Measurements from ENCODE around the gene KLK6.

The KLK6 gene

GRCh38 chr19:50952910-50953309, 16.5 kb downstream of the KLK6 start, which contains the start of gene KLK5:
Gene KLK5, minus strand, starts transcription at chr19:50953038. Its CDS starts 381 bp downstream, at chr19:50952657.
- no peak for DNase-seq (ENCODE audit: low spot score)

GRCh38 chr19:50949861-50950260, 19.5 kb downstream of the KLK6 start:
- no peak for DNase-seq (ENCODE audit: low spot score)

DNA sequence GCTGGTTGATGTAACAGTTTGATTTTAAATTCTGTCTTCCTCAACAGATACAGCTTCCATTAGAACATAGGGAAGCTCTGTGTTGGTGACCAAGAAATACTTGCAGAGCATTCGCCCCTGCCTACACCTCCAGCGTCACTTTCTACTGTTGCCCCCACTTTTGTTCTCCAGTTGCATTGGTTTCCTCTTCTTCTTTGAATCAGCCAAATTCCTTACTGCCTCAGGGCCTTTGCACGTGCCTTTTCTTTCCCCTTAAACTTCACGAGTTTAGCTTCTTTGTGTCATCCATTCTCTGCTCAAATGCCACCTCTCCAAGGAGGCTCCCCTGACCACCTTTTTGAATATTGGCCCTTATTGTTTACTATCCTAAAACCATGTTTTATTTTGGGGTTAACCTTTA, 22.3 kb downstream of the KLK6 start:
- no peak for DNase-seq (ENCODE audit: low spot score)

GRCh38 chr19:50944795-50945194, 24.6 kb downstream of the KLK6 start:
- no peak for DNase-seq (ENCODE audit: low spot score)

GRCh38 chr19:50943074-50943828, 26.1 kb downstream of the KLK6 start:
- no peak for DNase-seq (ENCODE audit: low spot score)

GRCh38 chr19:50939596-50939995, 29.8 kb downstream of the KLK6 start:
- no peak for DNase-seq (ENCODE audit: low spot score)

- no peak for DNase-seq (ENCODE audit: low spot score)
Observed at GRCh38 chr19:50933640-50934039, 35.8 kb downstream of the KLK6 start.

DNA sequence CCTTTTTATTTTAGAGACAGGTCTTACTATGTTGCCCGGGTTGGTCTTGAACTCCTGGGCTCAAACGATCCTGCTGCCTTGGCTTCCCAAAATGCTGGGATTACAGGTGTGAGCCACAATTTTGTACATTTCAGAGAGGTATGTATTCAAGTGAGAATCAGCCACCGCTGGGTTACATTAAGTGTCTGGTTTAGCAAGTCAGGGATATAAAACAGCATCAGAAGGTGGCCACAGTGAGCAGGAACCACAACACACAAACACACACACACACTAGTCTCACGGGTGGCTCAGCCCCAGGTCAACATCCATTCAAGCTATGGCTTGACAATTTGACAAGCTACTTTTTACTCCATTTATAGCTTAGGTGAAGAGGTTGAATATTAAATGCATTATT, 36.7 kb downstream of the KLK6 start:
- DNase-seq (ENCODE audit: low spot score) = no peak

DNA sequence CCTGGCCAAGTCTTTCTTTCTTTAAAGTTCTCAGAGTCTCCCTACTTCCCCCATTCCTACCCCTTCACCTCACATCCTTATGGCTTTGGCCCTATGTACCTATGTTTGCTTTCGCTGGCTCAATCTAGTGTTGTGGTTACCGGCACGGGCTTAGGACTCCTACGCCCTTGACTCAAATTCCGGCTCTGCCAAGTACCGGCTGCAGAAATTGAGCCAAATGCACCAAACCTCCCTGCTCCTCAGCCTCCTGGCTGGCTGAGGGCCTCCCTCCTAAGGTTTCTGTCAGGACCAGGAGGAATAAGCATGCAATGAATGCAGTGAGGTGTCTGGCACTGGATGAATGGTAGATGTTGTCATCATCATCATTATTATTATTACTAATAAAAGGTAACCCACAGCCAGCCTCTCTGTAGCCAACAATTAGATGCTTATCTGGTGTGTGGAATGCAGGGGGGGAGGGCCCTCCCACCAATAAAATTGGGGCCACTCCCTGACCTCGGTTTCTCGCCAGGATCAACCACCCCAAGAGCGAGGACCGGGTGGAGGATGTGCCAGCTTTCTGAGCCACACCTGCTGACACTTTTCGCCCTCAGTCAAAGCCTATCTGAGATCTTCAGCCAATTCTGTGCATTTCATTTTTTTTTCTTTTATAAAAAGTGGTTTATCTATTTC, 37.2 kb downstream of the KLK6 start:
- no peak for DNase-seq (ENCODE audit: low spot score)

- no peak for DNase-seq (ENCODE audit: low spot score)
Observed at GRCh38 chr19:50931023-50931422, 38.4 kb downstream of the KLK6 start.

DNA sequence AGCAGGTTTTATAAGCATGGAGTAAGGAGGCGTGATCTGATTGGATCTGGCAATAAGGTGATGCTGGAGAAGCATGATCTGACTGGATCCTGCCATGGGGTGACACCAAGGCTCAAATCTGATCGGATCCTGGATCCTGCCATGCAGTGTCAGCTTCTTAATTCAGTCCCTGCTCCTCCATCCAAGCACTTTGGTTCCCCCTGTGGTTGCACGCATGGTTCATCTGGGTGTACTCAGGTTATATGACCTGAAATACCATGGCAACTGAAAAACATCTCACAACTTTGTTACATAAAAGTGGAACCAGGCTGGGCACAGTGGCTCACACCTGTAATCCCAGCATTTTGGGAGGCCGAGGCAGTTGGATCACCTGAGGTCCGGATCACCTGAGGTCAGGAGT, 40.6 kb downstream of the KLK6 start:
- DNase-seq (ENCODE audit: low spot score) = no peak

DNA sequence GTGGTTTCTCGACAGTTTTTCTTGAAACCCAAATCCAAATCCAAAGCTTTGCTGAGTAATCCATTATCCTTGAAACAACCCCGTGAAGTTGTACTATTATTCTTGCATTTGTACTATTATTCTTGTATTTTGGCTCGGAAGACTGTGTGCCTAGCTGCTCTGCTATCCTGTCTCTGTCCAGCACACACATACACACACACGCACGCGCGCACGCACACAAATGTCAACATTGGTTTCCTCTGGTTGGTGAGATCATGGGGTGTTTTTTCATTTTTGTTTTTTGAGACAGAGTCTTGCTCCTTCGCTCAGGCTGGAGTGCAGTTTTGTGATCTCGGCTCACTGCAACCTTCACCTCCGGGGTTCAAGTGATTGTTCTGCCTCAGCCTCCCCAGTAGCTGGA, 43.2 kb downstream of the KLK6 start:
- no peak for DNase-seq (ENCODE audit: low spot score)

DNA sequence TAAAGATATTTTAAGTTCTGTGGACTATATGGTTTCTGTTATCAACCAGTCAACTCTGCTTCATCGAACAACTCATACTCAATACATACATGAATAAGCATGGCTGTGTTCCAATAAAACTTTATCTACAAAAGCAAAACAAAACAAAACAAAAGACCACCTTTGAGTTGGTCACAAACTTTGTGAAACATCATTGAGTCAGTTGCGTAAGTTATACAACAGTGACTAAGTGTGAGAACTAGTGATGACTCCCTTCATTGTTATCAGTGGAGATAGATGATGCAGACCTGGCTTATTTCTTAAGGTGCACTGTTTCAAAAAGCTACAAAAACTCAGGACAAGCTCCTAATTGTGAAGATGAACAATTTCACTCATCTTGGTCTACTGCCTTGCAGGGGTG, 43.7 kb downstream of the KLK6 start:
- no peak for DNase-seq (ENCODE audit: low spot score)

GRCh38 chr19:50924586-50924985, 44.8 kb downstream of the KLK6 start:
- no peak for DNase-seq (ENCODE audit: low spot score)

GRCh38 chr19:50922317-50922853, 47.0 kb downstream of the KLK6 start:
- peak; percentile 69 for DNase-seq (ENCODE audit: low spot score)

DNA sequence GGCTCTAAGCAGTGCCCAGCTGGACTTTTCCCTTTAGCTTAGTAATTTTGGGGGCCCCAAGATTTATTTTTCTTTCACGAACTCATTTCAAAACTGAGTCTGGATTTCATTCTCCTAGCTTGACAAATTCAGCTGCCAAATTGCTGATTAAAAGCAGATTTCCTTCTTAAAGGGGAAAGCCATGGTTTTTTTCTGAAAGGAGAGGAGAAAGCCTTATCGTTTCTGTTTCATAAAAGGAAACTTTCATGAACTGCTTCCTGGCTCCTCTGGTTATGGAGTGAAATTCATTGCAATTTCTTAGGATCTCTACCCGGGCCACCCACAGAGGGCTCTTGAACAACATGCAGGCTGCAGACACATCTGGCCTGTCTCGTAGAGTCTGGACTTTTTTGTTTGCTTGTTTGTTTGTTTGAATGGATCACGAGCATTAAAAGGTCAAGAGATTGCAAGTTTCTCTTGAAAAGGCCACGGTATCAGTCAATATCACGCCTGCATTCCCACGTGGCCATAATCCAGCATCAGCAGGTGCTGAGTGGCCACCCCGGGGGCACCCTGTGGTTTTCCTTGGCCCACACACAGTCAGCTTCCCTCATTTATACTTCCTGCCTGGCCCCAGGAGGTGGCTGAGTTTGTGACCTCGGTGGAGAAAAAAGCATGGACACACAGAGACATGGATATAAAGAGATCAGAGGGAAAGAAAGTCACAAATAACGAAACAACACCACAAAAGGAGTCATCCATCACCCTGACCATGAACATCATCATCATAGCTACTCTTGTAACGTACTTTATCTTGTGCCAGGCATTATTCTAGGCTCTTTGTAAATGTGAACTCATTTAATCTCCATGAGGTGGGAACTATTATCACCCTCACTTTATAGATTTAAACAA, 47.7 kb downstream of the KLK6 start:
- DNase-seq (ENCODE audit: low spot score) = no peak

GRCh38 chr19:50916069-50916468, 53.3 kb downstream of the KLK6 start:
- DNase-seq (ENCODE audit: low spot score) = no peak

DNA sequence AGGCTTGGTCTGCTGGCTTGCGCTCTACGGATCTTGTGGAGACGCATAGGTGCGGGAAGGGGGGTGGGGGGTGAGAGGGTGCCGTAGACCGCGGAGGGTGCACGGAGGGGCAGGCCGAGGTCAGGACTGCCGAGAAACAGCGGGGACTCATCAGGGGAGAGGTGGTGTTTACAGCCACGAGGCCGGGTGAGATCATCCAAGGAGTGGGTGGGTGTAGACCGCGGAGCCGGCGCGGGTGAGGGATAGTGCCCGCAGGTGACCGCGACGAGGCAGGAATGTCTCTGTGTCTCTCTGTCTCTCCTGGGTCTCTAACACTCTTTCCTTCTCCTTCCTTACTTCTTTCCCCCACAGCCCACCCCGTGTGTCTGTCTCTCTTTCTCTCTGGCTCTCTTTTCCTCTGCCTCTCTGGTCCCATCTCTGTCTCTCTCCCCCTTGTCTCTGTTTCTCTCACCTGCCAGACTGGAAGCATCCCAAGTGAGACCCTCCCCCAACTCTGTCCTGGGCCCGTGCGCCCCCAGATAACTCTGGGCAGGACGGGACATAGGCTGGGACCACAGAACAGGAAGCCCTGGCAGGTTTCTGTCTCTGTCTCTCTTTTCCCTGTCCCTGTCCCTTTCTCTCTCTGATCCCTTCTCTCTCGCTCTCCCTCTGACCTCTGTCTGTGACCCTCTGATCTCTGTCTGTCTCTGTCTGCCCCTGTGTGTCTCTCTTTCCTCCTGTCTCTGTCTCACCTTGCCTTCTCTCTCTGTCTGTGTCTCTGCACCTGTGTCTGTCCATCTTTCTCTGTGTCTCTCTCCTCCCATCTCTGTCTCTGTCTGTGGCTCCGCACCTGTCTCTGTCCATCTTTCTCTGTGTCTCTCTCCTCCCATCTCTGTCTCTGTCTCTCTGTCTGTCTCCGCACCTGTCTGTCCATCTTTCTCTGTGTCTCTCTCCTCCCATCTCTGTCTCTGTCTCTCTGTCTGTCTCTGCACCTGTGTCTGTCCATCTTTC, 56.4 kb downstream of the KLK6 start:
- DNase-seq (ENCODE audit: low spot score) = no peak

GRCh38 chr19:50912102-50912599, 57.2 kb downstream of the KLK6 start:
- no peak for DNase-seq (ENCODE audit: low spot score)

DNA sequence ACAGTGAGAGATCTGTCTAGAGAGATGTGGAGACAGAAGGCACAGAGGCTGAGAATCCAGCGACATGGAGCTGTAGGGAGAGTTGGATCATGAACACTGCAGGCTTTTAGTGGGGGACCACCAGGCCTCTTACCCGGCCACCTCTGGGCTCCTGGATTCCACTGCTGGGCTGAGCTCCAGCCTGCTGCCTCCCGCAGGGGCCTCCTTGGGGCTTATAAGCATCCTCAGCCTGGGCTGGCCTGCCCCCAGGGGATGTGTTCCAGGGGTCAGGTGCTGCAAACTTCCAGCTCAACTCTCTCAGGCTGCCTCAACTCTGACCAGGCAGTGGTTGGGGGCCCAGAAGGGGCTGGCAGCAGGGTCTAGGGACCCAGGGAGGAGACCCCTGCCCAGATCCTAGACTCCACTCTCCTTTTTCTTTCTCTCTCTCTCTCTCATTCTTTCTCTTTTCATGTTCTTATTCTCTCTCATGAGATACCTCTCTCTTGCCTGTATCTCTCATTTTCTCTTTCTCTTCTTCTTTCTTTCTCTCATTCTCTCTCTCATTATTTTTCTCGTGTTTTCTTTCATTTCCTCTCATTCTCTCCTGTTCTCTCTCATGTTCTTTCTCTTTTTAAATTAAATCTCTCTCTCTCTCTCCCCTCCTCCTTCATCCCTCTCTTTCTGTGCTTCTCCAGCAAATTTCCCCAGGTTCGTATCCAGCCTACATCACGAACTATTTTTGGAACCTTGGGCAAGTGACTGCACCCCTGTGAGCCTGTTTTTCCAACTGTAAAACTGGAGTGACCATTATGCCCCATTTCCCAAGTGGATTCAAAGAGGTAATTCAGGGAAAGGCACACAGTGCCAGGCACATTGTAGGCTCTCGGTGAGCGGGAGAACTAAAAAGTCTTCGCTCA, 57.9 kb downstream of the KLK6 start, which contains the start of gene KLK4:
TSS of gene KLK4 (minus strand) at position 190 of the 896 bp plus-strand sequence. CDS start 657 bp downstream, outside the sequence.
- no peak for DNase-seq (ENCODE audit: low spot score)

Data from kidney capillary endothelial cell (primary cell).